GM21447 (cell line): ENCODE results near the gene DDX3X.
"Not testable (repeated sequence)": the region's sequence is repeated elsewhere in the genome, so short reads cannot be mapped to it uniquely, and the experiment has no call there.

Experiments
- ATAC-seq: cut with Tn5 transposase; IDR thresholded peaks from one replicate; pipeline ENCODE4 v1.9.1; 2021; ENCODE audit not compliant: unreplicated experiment

DDX3X gene

GRCh38 chrX:41369152-41369551 is 35.2 kb downstream of the DDX3X start:
- ATAC-seq = no peak

GRCh38 chrX:41371575-41371974 is 37.6 kb downstream of the DDX3X start:
- ATAC-seq = not testable (repeated sequence)

GRCh38 chrX:41373989-41374606 is 40.1 kb downstream of the DDX3X start:
- ATAC-seq = no peak

- ATAC-seq = no peak
These were observed 43.7 kb downstream of the DDX3X start for GRCh38 chrX:41377624-41378023.

DNA sequence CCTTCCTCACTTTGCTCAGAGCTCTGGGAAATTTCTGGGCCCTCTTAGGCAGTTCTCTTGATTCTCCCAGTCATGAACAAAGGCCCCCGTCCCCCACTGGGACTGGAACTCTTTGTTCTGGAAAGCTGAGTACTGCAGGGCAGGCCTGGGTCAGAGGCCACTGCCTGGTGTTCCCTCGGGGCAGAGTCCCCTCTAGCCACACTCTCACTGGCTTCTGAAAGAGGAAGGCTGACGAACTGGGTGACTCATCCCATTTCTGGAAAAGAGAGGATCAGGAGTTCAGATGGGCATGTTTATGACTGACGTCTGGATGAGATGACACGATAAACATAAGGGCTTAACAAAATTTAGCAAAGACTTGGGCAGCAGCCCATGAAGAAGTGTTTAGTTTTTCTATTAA is 47.7 kb downstream of the DDX3X start:
- no peak for ATAC-seq

GRCh38 chrX:41382714-41383645 is 49.0 kb downstream of the DDX3X start:
- ATAC-seq = no peak

DNA sequence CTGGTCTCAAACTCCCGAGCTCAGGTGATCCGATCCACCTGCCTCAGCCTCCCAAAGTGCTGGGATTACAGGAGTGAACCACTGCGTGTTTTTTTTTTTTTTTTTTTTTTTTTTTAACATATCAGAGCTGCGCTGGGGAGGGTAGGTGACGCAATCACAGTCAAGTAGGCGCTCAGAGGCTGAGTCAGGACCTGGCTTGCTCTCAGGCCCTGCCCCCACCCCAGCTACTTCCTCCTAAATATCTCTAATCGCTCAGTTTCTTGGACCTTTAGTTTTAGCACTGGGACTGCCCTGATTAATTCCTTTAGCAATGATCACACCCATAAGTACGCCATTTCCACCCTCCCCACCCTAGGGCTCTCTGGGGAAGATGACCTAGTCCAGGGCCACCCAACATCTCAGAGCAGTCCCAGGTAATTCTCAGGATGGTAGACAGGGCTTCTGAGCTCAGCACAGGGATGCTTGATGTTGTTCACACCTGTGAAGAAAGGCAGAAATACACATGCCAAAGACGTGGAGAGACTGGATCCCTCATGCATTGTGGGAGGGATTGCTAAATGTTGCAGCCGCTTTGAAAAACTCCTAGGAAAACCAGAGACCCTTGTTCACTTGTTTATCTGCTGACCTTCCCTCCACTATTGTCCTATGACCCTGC is 50.2 kb downstream of the DDX3X start:
- no peak for ATAC-seq

GRCh38 chrX:41386222-41386990 is 52.4 kb downstream of the DDX3X start:
- ATAC-seq = no peak

DNA sequence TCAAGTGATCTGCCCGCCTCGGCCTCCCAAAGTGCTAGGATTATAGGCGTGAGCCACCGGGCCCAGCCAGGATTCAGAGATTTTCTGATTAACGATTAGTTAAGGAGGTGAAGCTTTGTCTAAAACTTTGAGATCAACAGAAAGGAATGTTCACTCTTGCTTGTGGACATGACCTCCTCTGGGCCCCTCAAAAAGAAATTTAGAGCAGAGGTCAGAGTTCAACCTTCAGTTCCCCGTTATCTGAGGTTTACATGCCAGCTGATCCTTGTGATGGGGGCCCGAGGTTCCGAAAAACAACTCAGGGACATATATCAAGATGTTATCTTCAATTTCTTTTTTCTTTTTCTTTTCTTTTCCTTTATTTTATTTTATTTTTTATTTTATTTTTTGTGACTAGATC is 54.6 kb downstream of the DDX3X start:
- no peak for ATAC-seq

- ATAC-seq = no peak
These were observed 55.4 kb downstream of the DDX3X start for GRCh38 chrX:41389311-41389888.

GRCh38 chrX:41390576-41390975 is 56.6 kb downstream of the DDX3X start:
- not testable (repeated sequence) for ATAC-seq

- no peak for ATAC-seq
These were observed 57.6 kb downstream of the DDX3X start for GRCh38 chrX:41391606-41392005.

- no peak for ATAC-seq
These were observed 60.3 kb downstream of the DDX3X start for GRCh38 chrX:41394293-41394692.

GRCh38 chrX:41397219-41397618 is 63.3 kb downstream of the DDX3X start:
- ATAC-seq = no peak

GRCh38 chrX:41397768-41398167 is 63.8 kb downstream of the DDX3X start:
- no peak for ATAC-seq

- not testable (repeated sequence) for ATAC-seq
These were observed 68.6 kb downstream of the DDX3X start for GRCh38 chrX:41402556-41402955.

- no peak for ATAC-seq
These were observed 71.6 kb downstream of the DDX3X start for GRCh38 chrX:41405551-41405950.

GRCh38 chrX:41406201-41406600 is 72.2 kb downstream of the DDX3X start:
- ATAC-seq = no peak

- ATAC-seq = no peak
These were observed 73.9 kb downstream of the DDX3X start for GRCh38 chrX:41407816-41408215.

DNA sequence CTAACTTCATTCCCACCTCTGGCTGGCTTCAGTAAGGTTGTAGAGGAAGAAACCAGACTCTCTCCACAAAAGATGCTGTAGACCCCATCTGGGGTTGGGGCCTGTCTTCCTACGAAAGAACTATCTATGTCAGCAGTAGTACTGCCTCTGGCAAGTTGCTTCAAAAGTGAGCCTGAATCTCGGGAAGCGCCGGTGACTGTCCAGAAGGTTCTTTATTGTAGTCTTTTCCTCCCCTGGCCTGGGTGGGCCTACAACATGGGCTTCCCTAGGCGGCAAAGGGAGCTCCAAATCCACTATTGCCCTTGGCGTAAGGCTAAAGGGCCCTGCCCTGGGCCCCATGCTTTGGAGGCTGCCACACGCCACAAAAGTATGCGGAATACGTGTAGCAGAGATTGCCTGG is 74.6 kb downstream of the DDX3X start:
- ATAC-seq = no peak

DNA sequence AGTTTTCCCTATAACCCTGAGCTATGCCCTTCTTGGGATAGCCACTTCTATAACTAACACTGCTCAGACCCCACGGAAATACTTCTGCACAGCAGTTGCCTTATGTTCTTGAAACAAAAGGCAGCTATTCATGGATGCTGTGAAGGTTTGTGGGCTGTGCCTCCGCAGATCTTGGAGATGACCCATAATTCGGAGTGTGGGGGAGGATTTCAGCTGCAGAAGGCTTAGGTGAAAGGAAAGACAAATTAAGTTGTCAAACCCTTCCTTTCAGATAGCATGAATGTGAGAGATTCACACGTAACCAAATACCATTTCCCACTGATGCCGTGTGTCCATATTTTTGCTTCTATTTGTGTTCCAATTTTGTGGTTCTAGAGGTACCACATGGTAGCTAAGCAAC is 75.0 kb downstream of the DDX3X start:
- no peak for ATAC-seq
